ENCODE results near the gene TMEM186.
A peak's percentile ranks its signal among the peaks of the same experiment; 100 is the strongest.
"Not testable (repeated sequence)": the region's sequence is repeated elsewhere in the genome, so short reads cannot be mapped to it uniquely, and the experiment has no call there.

The TMEM186 gene

DNA sequence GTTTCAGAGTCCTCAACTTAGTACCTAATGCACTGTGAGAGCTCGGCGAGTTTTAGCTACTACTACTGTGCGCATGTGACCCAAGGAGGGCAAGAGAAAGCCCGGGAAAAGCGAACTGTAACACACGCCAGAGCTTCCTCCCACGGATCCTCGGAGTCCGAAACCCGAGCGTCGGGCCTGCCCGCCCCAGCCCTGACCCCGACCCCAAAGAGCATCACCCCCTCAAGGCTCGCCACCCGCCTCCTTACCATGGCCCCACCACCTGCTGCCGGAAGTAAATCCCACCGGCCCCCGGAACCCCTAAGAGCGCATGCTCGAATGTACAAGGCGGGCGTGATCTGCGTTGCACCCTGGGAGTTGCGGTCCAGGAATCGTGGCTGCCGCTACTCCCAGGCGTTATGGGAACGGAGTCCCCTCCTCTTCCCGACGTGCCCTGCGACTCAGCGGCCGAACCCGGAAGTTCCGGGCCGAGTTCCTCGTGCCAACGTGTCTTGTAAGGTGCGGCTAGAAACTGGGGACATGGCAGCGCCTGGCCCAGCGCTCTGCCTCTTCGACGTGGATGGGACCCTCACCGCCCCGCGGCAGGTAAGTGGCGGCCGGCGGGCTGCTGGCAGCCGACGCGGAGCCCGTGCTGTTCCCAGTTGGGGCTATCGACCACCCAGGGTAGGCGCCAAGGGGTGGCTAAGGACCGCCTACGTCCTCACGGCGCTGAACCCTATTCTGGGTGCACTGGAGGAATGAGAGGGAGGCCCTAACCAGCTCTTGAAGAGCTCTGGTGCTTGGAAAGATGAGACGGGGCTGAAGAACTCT is at the start of gene TMEM186, which contains the start of gene PMM2:
TSS of gene TMEM186 (minus strand) at position 276 of the 810 bp plus-strand sequence. CDS start at position 251, 25 bp downstream.
TSS of gene PMM2 (plus strand) at position 476 of the 810 bp plus-strand sequence. CDS start at position 520, 44 bp downstream.
- H3K4me3 ChIP-seq (ENCODE audit: control insufficient read depth, low read depth, low read length) = peak within 1 kb of the TSS; percentile 86
- TF ChIP-seq, protein P1, sequence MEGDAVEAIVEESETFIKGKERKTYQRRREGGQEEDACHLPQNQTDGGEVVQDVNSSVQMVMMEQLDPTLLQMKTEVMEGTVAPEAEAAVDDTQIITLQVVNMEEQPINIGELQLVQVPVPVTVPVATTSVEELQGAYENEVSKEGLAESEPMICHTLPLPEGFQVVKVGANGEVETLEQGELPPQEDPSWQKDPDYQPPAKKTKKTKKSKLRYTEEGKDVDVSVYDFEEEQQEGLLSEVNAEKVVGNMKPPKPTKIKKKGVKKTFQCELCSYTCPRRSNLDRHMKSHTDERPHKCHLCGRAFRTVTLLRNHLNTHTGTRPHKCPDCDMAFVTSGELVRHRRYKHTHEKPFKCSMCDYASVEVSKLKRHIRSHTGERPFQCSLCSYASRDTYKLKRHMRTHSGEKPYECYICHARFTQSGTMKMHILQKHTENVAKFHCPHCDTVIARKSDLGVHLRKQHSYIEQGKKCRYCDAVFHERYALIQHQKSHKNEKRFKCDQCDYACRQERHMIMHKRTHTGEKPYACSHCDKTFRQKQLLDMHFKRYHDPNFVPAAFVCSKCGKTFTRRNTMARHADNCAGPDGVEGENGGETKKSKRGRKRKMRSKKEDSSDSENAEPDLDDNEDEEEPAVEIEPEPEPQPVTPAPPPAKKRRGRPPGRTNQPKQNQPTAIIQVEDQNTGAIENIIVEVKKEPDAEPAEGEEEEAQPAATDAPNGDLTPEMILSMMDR (IDR thresholded peaks at IDR 0.05; ENCODE audit: control insufficient read depth, insufficient read depth, low read depth, low read length, missing control alignments) = no peak
- DNase-seq (ENCODE audit: low read depth) = peak; percentile 77

DNA sequence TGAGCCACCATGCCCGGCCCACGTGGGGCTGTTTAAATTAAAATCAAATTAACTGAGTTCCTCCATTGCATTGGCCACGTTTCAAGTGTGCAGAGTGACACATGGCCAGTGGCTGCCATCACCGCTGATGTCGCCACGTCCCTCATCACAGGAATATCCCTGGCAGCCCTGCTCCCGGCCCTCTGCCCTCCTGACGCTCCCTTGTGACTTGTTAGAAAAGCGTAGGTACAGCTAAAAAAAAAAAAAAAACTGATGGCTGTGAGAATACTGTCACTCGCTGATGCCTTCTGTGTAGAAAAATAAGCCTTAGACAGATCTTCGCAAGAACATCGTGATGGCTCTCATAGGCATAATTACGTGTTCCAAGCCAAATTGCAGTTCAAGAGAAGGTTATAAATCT is 49.7 kb upstream of the TMEM186 start:
- TF ChIP-seq, protein P1 (IDR thresholded peaks at IDR 0.05; ENCODE audit: control insufficient read depth, insufficient read depth, low read depth, low read length, missing control alignments) = no peak
- no peak for DNase-seq (ENCODE audit: low read depth)
- no peak overlapping the region for H3K4me3 ChIP-seq (ENCODE audit: control insufficient read depth, low read depth, low read length)

- DNase-seq (ENCODE audit: low read depth) = no peak
- TF ChIP-seq, protein P1 (IDR thresholded peaks at IDR 0.05; ENCODE audit: control insufficient read depth, insufficient read depth, low read depth, low read length, missing control alignments) = no peak
- no peak overlapping the region for H3K4me3 ChIP-seq (ENCODE audit: control insufficient read depth, low read depth, low read length)
Measured at GRCh38 chr16:8846401-8846932, 49.0 kb upstream of the TMEM186 start.

GRCh38 chr16:8845699-8846298 is 48.4 kb upstream of the TMEM186 start:
- no peak for DNase-seq (ENCODE audit: low read depth)
- H3K4me3 ChIP-seq (ENCODE audit: control insufficient read depth, low read depth, low read length) = no peak overlapping the region
- TF ChIP-seq, protein P1 (IDR thresholded peaks at IDR 0.05; ENCODE audit: control insufficient read depth, insufficient read depth, low read depth, low read length, missing control alignments) = no peak

DNA sequence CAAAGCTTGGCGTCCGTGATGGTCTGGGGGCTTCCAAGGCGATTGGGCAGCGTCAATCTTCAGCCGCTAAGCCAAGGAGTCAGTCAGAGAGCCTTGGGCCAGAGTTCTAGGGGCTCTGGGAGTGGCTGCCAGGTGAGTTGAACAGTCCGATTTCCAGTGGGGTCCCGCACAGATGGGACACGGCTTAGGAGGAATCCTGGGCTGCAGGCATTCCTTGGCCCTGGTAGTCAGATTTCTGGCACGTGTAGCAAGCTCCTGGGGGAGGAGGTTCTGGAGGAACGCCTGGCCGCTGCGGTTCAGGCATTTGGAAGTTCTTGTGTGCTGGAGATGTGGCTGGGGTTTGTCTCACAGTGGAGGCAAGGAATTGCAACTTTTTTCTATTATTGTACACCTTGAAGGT is 45.9 kb upstream of the TMEM186 start:
- not testable (repeated sequence) for DNase-seq (ENCODE audit: low read depth); H3K4me3 ChIP-seq (ENCODE audit: control insufficient read depth, low read depth, low read length)

GRCh38 chr16:8842016-8842415 is 44.6 kb upstream of the TMEM186 start:
- DNase-seq (ENCODE audit: low read depth); H3K4me3 ChIP-seq (ENCODE audit: control insufficient read depth, low read depth, low read length): not testable (repeated sequence)

DNA sequence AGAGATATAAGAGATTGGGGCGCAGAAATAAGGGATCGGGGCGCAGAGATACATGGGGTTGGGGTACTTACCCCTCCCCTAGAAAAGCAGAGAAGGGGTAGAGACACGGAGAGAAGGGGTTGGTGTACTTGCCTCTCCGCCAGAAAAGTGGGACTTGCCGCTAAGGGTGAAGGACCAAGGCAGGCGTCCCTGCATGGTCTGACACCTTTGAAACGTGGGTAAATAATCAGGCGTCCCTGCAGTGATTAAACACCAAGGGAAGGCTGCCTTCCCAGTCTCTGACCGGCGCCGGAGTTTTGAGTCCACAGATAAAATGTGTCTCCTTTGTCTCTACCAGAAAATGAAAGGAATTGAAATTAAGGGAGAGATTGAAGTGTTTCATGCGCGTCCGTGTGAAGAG is 40.2 kb upstream of the TMEM186 start:
- H3K4me3 ChIP-seq (ENCODE audit: control insufficient read depth, low read depth, low read length); DNase-seq (ENCODE audit: low read depth): not testable (repeated sequence)

DNA sequence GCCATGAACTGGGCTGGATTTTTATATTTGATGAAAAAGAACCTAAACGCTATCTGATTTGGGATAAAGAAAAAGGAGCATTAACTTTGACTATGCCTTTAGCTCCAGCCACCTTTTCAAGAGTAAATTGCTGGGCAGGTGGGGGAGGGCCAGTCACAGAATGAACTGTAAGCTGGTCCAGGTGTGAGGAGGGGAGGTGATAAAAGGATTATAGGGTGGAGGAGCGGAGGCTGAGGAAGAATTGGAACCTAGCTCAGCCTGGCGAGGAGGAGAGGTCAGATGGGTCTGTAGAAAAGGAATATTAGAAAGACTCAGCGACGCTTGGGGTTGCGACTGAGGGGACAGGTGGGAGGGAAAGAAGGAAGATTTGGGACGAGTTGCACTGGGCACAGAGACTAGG is 39.4 kb upstream of the TMEM186 start:
- DNase-seq (ENCODE audit: low read depth); H3K4me3 ChIP-seq (ENCODE audit: control insufficient read depth, low read depth, low read length): not testable (repeated sequence)

Data from AG09309 (cell line).